Endodermal cell (in vitro differentiated cells): ENCODE measurements around the gene DGKE. TPM values are rescaled to one million over a fixed set of nuclear protein-coding genes. Genes with fewer than 3 reads are reported as not detected.

Source experiments
- DNase-seq: peaks from one replicate; pipeline ENCODE4 v3.0.0-alpha.2; 2017
- H3K27ac ChIP-seq: 2 replicates; pipeline ENCODE4 v1.5.1; 2013; ENCODE audit warnings: mild to moderate bottlenecking, low read depth, low read length, moderate library complexity
- H3K27me3 ChIP-seq: 2 replicates; pipeline ENCODE4 v1.6.1; 2013; ENCODE audit warnings: mild to moderate bottlenecking, low read length, moderate library complexity; ENCODE audit not compliant: insufficient read depth, control insufficient read depth, poor library complexity, severe bottlenecking
- H3K36me3 ChIP-seq: 2 replicates; pipeline ENCODE4 v1.7.0; 2013; ENCODE audit warnings: mild to moderate bottlenecking, low read length, moderate library complexity; ENCODE audit not compliant: control insufficient read depth, insufficient read depth
- H3K4me1 ChIP-seq: one replicate; pipeline ENCODE4 v1.7.0; 2013; ENCODE audit warnings: low read length; ENCODE audit not compliant: control insufficient read depth, insufficient read depth
- H3K4me3 ChIP-seq: 2 replicates; pipeline ENCODE4 v1.5.1; 2013; ENCODE audit warnings: mild to moderate bottlenecking, low read length, moderate library complexity
- H3K9ac ChIP-seq: 2 replicates; pipeline ENCODE4 v1.6.1; 2013; ENCODE audit warnings: mild to moderate bottlenecking, low read length, moderate library complexity; ENCODE audit not compliant: poor library complexity, severe bottlenecking; ENCODE audit errors: extremely low read depth
- H3K9me3 ChIP-seq: 2 replicates; pipeline ENCODE4 v1.6.1; 2013; ENCODE audit warnings: mild to moderate bottlenecking, low read length, moderate library complexity; ENCODE audit not compliant: control insufficient read depth
- H3K27ac Mint-ChIP-seq: 2 replicates; pipeline ENCODE4 v1.8.0; 2020; ENCODE audit warnings: mixed read lengths
- H3K27me3 Mint-ChIP-seq: 2 replicates; pipeline ENCODE4 v1.8.0; 2021; ENCODE audit warnings: mild to moderate bottlenecking, mixed read lengths; ENCODE audit not compliant: insufficient read depth
- H3K36me3 Mint-ChIP-seq: 2 replicates; pipeline ENCODE4 v1.8.0; 2020; ENCODE audit warnings: low read depth, mixed read lengths
- H3K4me1 Mint-ChIP-seq: 2 replicates; pipeline ENCODE4 v1.8.0; 2020; ENCODE audit warnings: mixed read lengths
- H3K4me3 Mint-ChIP-seq: 2 replicates; pipeline ENCODE4 v1.8.0; 2020; ENCODE audit warnings: mild to moderate bottlenecking, moderate library complexity, mixed read lengths
- H3K9me3 Mint-ChIP-seq: 2 replicates; pipeline ENCODE4 v1.8.0; 2020; ENCODE audit warnings: mild to moderate bottlenecking, mixed read lengths
- CTCF ChIP-seq: fragments of 200-600 bp; sonication (generic); conservative IDR thresholded peaks from 2 replicates; pipeline ENCODE4 v1.5.0; 2021; ENCODE audit warnings: antibody characterized with exemption, mild to moderate bottlenecking
- WGBS, 2 experiments: methylation state at CpG; one replicate each; pipeline versions ENCODE4 v1.1.5 to v1.1.7; 2013; ENCODE audit warnings: missing lambda C conversion rate in 2 of 2, mixed read lengths in 1 of 2; ENCODE audit not compliant: insufficient coverage in 1 of 2, insufficient read length in 1 of 2; 5-methylcytosine and 5-hydroxymethylcytosine counted together
- total RNA-seq, 2 donors: library from RNA; stranded (reverse); fragmentation: NEBNext Ultra II Directional in 1 of 2; extraction: Animal tissue kit (Norgen Biotek cat#: 25700) in 1 of 2; gene quantifications; 2 replicates in 1 of 2; 3 replicates in 1 of 2; pipeline ENCODE4 v1.2.1, GENCODE V29; 2021

Gene DGKE
- total RNA-seq, 2 donors from 2014 or later: 3.5 to 7.1 TPM

- Mint-ChIP-seq H3K27me3 (peaks cover 3% of the 10 kb centered on the region), H3K36me3 (no peaks in the 10 kb centered on the region), H3K27ac (no peak overlapping the region), H3K4me3 (no peak overlapping the region), H3K4me1 (no peaks in the 10 kb centered on the region), H3K9me3 (no peaks in the 10 kb centered on the region)
- no peak overlapping the region for H3K27ac ChIP-seq
- no peaks in the 10 kb centered on the region for H3K4me1 ChIP-seq
- TF ChIP-seq CTCF: no peak
- no peak overlapping the region for H3K9ac ChIP-seq
- H3K27me3 ChIP-seq: no peaks in the 10 kb centered on the region
- WGBS, 2 experiments: 99 to 100% methylated on average over 1 to 2 of the region's 2 CpGs
- no peaks in the 10 kb centered on the region for H3K36me3 ChIP-seq
- H3K9me3 ChIP-seq: no peaks in the 10 kb centered on the region
- H3K4me3 ChIP-seq: no peak overlapping the region
- no peak for DNase-seq
Observed at GRCh38 chr17:56819030-56819429, 14.9 kb upstream of the DGKE start.

- Mint-ChIP-seq H3K4me3 (no peak overlapping the region), H3K9me3 (no peaks in the 10 kb centered on the region), H3K36me3 (no peaks in the 10 kb centered on the region), H3K27ac (no peak overlapping the region), H3K4me1 (no peaks in the 10 kb centered on the region), H3K27me3 (peaks cover 3% of the 10 kb centered on the region)
- H3K9ac ChIP-seq: no peak overlapping the region
- H3K36me3 ChIP-seq: no peaks in the 10 kb centered on the region
- 33 to 37% methylated on average over 10 to 14 of the region's 14 CpGs for WGBS, 2 experiments
- DNase-seq: peak; percentile 98
- H3K27ac ChIP-seq: no peak overlapping the region
- H3K9me3 ChIP-seq: no peaks in the 10 kb centered on the region
- H3K4me1 ChIP-seq: no peaks in the 10 kb centered on the region
- TF ChIP-seq CTCF: peak; percentile 90
- H3K27me3 ChIP-seq: no peaks in the 10 kb centered on the region
- H3K4me3 ChIP-seq: no peak overlapping the region
Observed at GRCh38 chr17:56819431-56820145, 14.4 kb upstream of the DGKE start.

- 94% methylated on average over 3 to 9 of the region's 10 CpGs for WGBS, 2 experiments
Observed at GRCh38 chr17:56820207-56820606, 13.7 kb upstream of the DGKE start.

More at GRCh38 chr17:56820207-56820606, 13.7 kb upstream of the DGKE start:
- H3K9me3 Mint-ChIP-seq: no peaks in the 10 kb centered on the region
- Histone ChIP-seq H3K27me3 (no peaks in the 10 kb centered on the region), H3K36me3 (no peaks in the 10 kb centered on the region), H3K4me1 (no peaks in the 10 kb centered on the region), H3K4me3 (no peak overlapping the region), H3K9me3 (no peaks in the 10 kb centered on the region), H3K27ac (no peak overlapping the region), H3K9ac (no peak overlapping the region)
- DNase-seq: no peak
- H3K27ac Mint-ChIP-seq: no peak overlapping the region
- H3K36me3 Mint-ChIP-seq: no peaks in the 10 kb centered on the region
- H3K4me1 Mint-ChIP-seq: no peaks in the 10 kb centered on the region
- H3K27me3 Mint-ChIP-seq: peaks cover 3% of the 10 kb centered on the region
- TF ChIP-seq CTCF: no peak
- no peak overlapping the region for H3K4me3 Mint-ChIP-seq
